GM21786 (cell line): ENCODE measurements around the gene DNAAF3.
"Not testable (repeated sequence)": the region's sequence is repeated elsewhere in the genome, so short reads cannot be mapped to it uniquely, and the experiment has no call there.

Experiments used
- ATAC-seq: cut with Tn5 transposase; IDR thresholded peaks from one replicate; pipeline ENCODE4 v1.9.1; 2021; ENCODE audit not compliant: unreplicated experiment

Gene DNAAF3

GRCh38 chr19:55176076-55176475 lies 9.7 kb upstream of the DNAAF3 start:
- no peak for ATAC-seq

- no peak for ATAC-seq
Observed at GRCh38 chr19:55175117-55175867, 8.9 kb upstream of the DNAAF3 start.

GRCh38 chr19:55174425-55175116 lies 8.2 kb upstream of the DNAAF3 start:
- no peak for ATAC-seq

- ATAC-seq = no peak
Observed at GRCh38 chr19:55173714-55174409, 7.4 kb upstream of the DNAAF3 start.

- no peak for ATAC-seq
Observed at GRCh38 chr19:55173186-55173713, 6.8 kb upstream of the DNAAF3 start.

GRCh38 chr19:55172741-55173140 lies 6.3 kb upstream of the DNAAF3 start:
- ATAC-seq = no peak

- ATAC-seq = not testable (repeated sequence)
Observed at GRCh38 chr19:55172318-55172717, 5.9 kb upstream of the DNAAF3 start.

- ATAC-seq = no peak
Observed at GRCh38 chr19:55171440-55171839, 5.0 kb upstream of the DNAAF3 start.

GRCh38 chr19:55169136-55169535 lies 2.7 kb upstream of the DNAAF3 start:
- ATAC-seq = no peak

- ATAC-seq = no peak
Observed at GRCh38 chr19:55165952-55166529, 372 bp downstream of the DNAAF3 start.

- ATAC-seq = no peak
Observed at GRCh38 chr19:55161571-55162322, 4.7 kb downstream of the DNAAF3 start.

- ATAC-seq = no peak
Observed at GRCh38 chr19:55160986-55161365, 5.4 kb downstream of the DNAAF3 start.

GRCh38 chr19:55160128-55160985 lies 6.1 kb downstream of the DNAAF3 start:
- ATAC-seq = no peak

- no peak for ATAC-seq
Observed at GRCh38 chr19:55158848-55159749, 7.3 kb downstream of the DNAAF3 start.

GRCh38 chr19:55158423-55158822 lies 8.0 kb downstream of the DNAAF3 start:
- no peak for ATAC-seq

- no peak for ATAC-seq
Observed at GRCh38 chr19:55157064-55157908, 9.1 kb downstream of the DNAAF3 start, which contains the start of gene TNNI3. Gene TNNI3, minus strand, starts transcription at chr19:55157732. Its CDS starts 143 bp downstream, at chr19:55157589.

GRCh38 chr19:55156202-55157063 lies 10.0 kb downstream of the DNAAF3 start:
- no peak for ATAC-seq
